Skin of body (tissue), 2 donors: Measurements from ENCODE around the gene TMEM201. TPM values are rescaled to one million over a fixed set of nuclear protein-coding genes. Genes with fewer than 3 reads are reported as not detected.

Experiments
- DNase-seq: peaks from one replicate; lab custom pipeline; 2025; lab: John Stamatoyannopoulos, UW
- total RNA-seq: library from RNA; depleted of rRNA; stranded (reverse); fragments of >200 nt; gene quantifications from one replicate; pipeline ENCODE4 v1.2.3, GENCODE V29; 2014

TMEM201 gene
- total RNA-seq, 1 donor from 2014 or later: 4.1 TPM

- no peak for DNase-seq
These were observed 63.9 kb downstream of the TMEM201 start for GRCh38 chr1:9652379-9653209.

- no peak for DNase-seq
These were observed 64.4 kb downstream of the TMEM201 start for GRCh38 chr1:9653210-9653490.

- DNase-seq: no peak
These were observed 64.9 kb downstream of the TMEM201 start for GRCh38 chr1:9653491-9654050.

- DNase-seq: no peak
These were observed 65.5 kb downstream of the TMEM201 start for GRCh38 chr1:9654051-9654833.

GRCh38 chr1:9654834-9655723 lies 66.4 kb downstream of the TMEM201 start:
- no peak for DNase-seq

- DNase-seq: no peak
These were observed 67.1 kb downstream of the TMEM201 start for GRCh38 chr1:9655836-9656235.

GRCh38 chr1:9657521-9658032 lies 68.9 kb downstream of the TMEM201 start:
- DNase-seq: no peak

- no peak for DNase-seq
These were observed 69.5 kb downstream of the TMEM201 start for GRCh38 chr1:9658199-9658598.

GRCh38 chr1:9659328-9659727 lies 70.6 kb downstream of the TMEM201 start:
- DNase-seq: peak; percentile 13

GRCh38 chr1:9663257-9663656 lies 74.5 kb downstream of the TMEM201 start:
- no peak for DNase-seq

Other genes starting within 250 kb of the TMEM201 start
- gene SLC25A33, start 49.4 kb upstream of the TMEM201 start, total RNA-seq: 4.5 TPM
- gene PIK3CD, start 62.8 kb downstream of the TMEM201 start, total RNA-seq: 3.8 TPM
- 62.7 TPM for gene CLSTN1, start 235.1 kb downstream of the TMEM201 start, total RNA-seq